ENCODE data around the gene WDFY4. TPM values are rescaled to one million over a fixed set of nuclear protein-coding genes. Genes with fewer than 3 reads are reported as not detected.

The WDFY4 gene
- polyA plus RNA-seq, 1 donor from 2014 or later, result not detected

DNA sequence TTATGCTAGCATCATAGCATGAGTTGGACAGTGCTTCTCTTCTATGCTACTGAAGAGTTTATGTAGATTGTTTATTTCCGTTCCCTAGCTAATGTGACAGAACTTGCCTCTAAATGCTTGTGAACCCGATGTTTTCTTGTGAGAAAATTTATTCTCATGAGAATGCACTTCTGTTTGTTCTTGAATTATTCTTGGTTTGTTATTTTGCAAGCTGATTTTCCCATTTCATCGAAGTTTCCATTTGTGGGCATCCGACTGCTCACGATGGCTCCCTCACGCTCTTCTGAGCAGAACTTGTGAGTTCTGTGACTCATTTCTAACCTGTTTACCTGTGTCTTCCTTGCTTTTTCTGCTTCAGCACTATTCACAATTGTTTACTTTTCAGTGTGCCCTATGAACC, 59.9 kb downstream of the WDFY4 start:
- H3K79me2 ChIP-seq (replicated peaks; ENCODE audit: insufficient read depth, low read length), result no peaks in the 10 kb centered on the region
- no peak for TF ChIP-seq SMC3 (conservative IDR thresholded peaks at IDR 0.05; ENCODE audit: poor library complexity)
- no peak for TF ChIP-seq EZH2 (IDR thresholded peaks at IDR 0.05; ENCODE audit: borderline replicate concordance, insufficient read depth, low read length, poor library complexity, severe bottlenecking)
- TF ChIP-seq CTCF (IDR thresholded peaks at IDR 0.05; ENCODE audit: poor library complexity, severe bottlenecking), result no peak
- TF ChIP-seq TAF1 (IDR thresholded peaks at IDR 0.05; ENCODE audit: low read depth), result no peak
- TF ChIP-seq RAD21 (conservative IDR thresholded peaks at IDR 0.05), result no peak
- TF ChIP-seq EP300 (conservative IDR thresholded peaks at IDR 0.05; ENCODE audit: poor library complexity, severe bottlenecking), result no peak
- no peaks in the 10 kb centered on the region for H3K9me2 ChIP-seq (ENCODE audit: insufficient read depth, low read length)
- no peaks in the 10 kb centered on the region for H3K9me3 ChIP-seq (ENCODE audit: low read length)
- H3K27me3 ChIP-seq (ENCODE audit: insufficient read depth, low read depth, low read length), result no peaks in the 10 kb centered on the region
- H3K27ac ChIP-seq (ENCODE audit: low read length), result no peak overlapping the region
- no peak overlapping the region for H2AFZ ChIP-seq (ENCODE audit: low read depth, low read length)
- no peak overlapping the region for H3K4me3 ChIP-seq (ENCODE audit: low read length)
- H3F3A ChIP-seq (ENCODE audit: insufficient read depth, low read length, poor library complexity, severe bottlenecking), result no peaks in the 10 kb centered on the region
- H4K20me1 ChIP-seq (ENCODE audit: insufficient read depth), result no peaks in the 10 kb centered on the region
- H3K9ac ChIP-seq (ENCODE audit: low read length), result no peak overlapping the region
- no peak overlapping the region for H3K4me2 ChIP-seq (ENCODE audit: low read length)
- H3K36me3 ChIP-seq (ENCODE audit: insufficient read depth, low read length), result no peaks in the 10 kb centered on the region

- Histone ChIP-seq H3K9me3 (ENCODE audit: low read length) (no peaks in the 10 kb centered on the region), H3F3A (ENCODE audit: insufficient read depth, low read length, poor library complexity, severe bottlenecking) (no peaks in the 10 kb centered on the region), H3K9me2 (ENCODE audit: insufficient read depth, low read length) (no peaks in the 10 kb centered on the region), H2AFZ (ENCODE audit: low read depth, low read length) (no peak overlapping the region), H3K9ac (ENCODE audit: low read length) (no peak overlapping the region), H3K27me3 (ENCODE audit: insufficient read depth, low read depth, low read length) (no peaks in the 10 kb centered on the region), H3K36me3 (ENCODE audit: insufficient read depth, low read length) (no peaks in the 10 kb centered on the region), H3K4me3 (ENCODE audit: low read length) (no peak overlapping the region), H3K79me2 (replicated peaks; ENCODE audit: insufficient read depth, low read length) (no peaks in the 10 kb centered on the region), H3K4me2 (ENCODE audit: low read length) (no peak overlapping the region), H3K27ac (ENCODE audit: low read length) (no peak overlapping the region), H4K20me1 (ENCODE audit: insufficient read depth) (no peaks in the 10 kb centered on the region)
- TF ChIP-seq CTCF (IDR thresholded peaks at IDR 0.05; ENCODE audit: poor library complexity, severe bottlenecking) (no peak), MXI1 (conservative IDR thresholded peaks at IDR 0.05; ENCODE audit: poor library complexity, severe bottlenecking) (no peak), POLR2AphosphoS5 (IDR thresholded peaks at IDR 0.05) (no peak), RAD21 (conservative IDR thresholded peaks at IDR 0.05) (no peak), EP300 (conservative IDR thresholded peaks at IDR 0.05; ENCODE audit: poor library complexity, severe bottlenecking) (no peak), TAF1 (IDR thresholded peaks at IDR 0.05; ENCODE audit: low read depth) (no peak), SMC3 (conservative IDR thresholded peaks at IDR 0.05; ENCODE audit: poor library complexity) (no peak), EZH2 (IDR thresholded peaks at IDR 0.05; ENCODE audit: borderline replicate concordance, insufficient read depth, low read length, poor library complexity, severe bottlenecking) (no peak)
- TF ChIP-seq, protein P1, sequence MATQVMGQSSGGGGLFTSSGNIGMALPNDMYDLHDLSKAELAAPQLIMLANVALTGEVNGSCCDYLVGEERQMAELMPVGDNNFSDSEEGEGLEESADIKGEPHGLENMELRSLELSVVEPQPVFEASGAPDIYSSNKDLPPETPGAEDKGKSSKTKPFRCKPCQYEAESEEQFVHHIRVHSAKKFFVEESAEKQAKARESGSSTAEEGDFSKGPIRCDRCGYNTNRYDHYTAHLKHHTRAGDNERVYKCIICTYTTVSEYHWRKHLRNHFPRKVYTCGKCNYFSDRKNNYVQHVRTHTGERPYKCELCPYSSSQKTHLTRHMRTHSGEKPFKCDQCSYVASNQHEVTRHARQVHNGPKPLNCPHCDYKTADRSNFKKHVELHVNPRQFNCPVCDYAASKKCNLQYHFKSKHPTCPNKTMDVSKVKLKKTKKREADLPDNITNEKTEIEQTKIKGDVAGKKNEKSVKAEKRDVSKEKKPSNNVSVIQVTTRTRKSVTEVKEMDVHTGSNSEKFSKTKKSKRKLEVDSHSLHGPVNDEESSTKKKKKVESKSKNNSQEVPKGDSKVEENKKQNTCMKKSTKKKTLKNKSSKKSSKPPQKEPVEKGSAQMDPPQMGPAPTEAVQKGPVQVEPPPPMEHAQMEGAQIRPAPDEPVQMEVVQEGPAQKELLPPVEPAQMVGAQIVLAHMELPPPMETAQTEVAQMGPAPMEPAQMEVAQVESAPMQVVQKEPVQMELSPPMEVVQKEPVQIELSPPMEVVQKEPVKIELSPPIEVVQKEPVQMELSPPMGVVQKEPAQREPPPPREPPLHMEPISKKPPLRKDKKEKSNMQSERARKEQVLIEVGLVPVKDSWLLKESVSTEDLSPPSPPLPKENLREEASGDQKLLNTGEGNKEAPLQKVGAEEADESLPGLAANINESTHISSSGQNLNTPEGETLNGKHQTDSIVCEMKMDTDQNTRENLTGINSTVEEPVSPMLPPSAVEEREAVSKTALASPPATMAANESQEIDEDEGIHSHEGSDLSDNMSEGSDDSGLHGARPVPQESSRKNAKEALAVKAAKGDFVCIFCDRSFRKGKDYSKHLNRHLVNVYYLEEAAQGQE (IDR thresholded peaks at IDR 0.05; ENCODE audit: borderline replicate concordance), result no peak
Measured at GRCh38 chr10:48745662-48746245, 61.1 kb downstream of the WDFY4 start.
